GM12892 (cell line): ENCODE measurements around the gene EPHA4.

Experiments
- POLR2A ChIP-seq: IDR thresholded peaks from 2 replicates; pipeline ENCODE4 v1.6.1; 2011; ENCODE audit warnings: low read depth, low read length, control low read depth
- TAF1 ChIP-seq: IDR thresholded peaks from 2 replicates; pipeline ENCODE4 v1.6.1; 2011; ENCODE audit warnings: low read depth, mild to moderate bottlenecking, control low read depth, low read length, borderline replicate concordance

DNA sequence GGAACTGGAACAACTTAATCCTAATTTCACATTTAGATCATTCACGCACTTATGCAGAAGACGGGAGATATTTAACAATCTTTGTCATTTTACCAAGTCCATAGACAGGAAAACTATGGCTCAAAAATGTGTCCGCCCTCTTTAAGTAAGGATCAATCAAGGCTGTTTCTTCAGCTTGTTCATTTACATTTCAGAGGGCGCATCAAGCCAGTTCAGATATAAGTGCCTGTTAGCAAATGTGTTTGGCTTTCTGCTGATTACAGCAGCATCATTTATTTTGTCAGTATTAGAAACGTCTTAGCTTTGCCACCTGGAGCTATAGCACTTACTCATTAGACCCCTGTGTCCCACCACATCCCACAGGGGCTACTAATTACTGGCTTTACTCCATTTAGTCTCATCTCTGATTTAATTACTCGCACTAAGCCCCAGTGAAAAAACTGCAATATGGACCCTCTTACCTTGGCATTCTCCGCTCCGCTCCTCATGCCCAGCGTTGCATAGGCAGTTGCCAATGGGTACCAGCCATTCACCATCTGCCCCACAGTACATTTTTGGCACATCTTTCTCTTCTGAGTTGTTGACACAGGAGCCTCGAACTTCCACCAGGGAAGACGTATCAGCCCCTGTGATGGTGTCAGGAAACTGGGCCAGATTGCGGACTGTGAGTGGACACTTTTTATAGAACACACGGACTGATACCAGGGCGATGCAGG, 8.7 kb downstream of the EPHA4 start:
- TF ChIP-seq POLR2A (no peak), TAF1 (no peak)
